Measurements from ENCODE around the gene WDR91. TPM values are rescaled to one million over a fixed set of nuclear protein-coding genes. Genes with fewer than 3 reads are reported as not detected.
A peak's percentile ranks its signal among the peaks of the same experiment; 100 is the strongest.

WDR91 gene
- total and polyA plus RNA-seq, 8 donors = 6.3 to 79.4 (median 15.5) TPM

- Histone ChIP-seq H3K9me3 (no peaks in the 10 kb centered on the region), H3K4me1 (peaks cover 10 to 32% (median 19%) of the 10 kb centered on the region in 4 donors), H3K27ac (no peak overlapping the region), H3K4me3 (no peak overlapping the region), H3K27me3 (no peaks in the 10 kb centered on the region), H3K36me3 (no peaks in the 10 kb centered on the region)
- TF ChIP-seq CTCF (IDR thresholded peaks at IDR 0.05) (no peak), POLR2A (IDR thresholded peaks at IDR 0.05) (no peak), POLR2AphosphoS5 (IDR thresholded peaks at IDR 0.05) (no peak), EP300 (IDR thresholded peaks at IDR 0.05) (no peak)
- intact Hi-C loops (cut with DNase I; ENCODE audit: low total_unique reads) = no loop called here
- no peak for DNase-seq
- 29 to 54% (median 51%) methylated on average over 4 of the region's 4 CpGs for WGBS, 5 donors
These were observed 46.5 kb upstream of the WDR91 start for GRCh38 chr7:135257790-135258189.

GRCh38 chr7:135253851-135254771 is 42.8 kb upstream of the WDR91 start:
- Histone ChIP-seq H3K4me3 (no peak overlapping the region), H3K27ac (peak overlapping the region in 4 of 5 donors; percentile 66 to 79 (median 70)), H3K27me3 (no peaks in the 10 kb centered on the region), H3K4me1 (peaks cover 10 to 24% (median 15%) of the 10 kb centered on the region in 4 donors), H3K9me3 (no peaks in the 10 kb centered on the region), H3K36me3 (no peaks in the 10 kb centered on the region)
- DNase-seq = peak; percentile 43 to 56
- TF ChIP-seq POLR2A (IDR thresholded peaks at IDR 0.05) (no peak), CTCF (IDR thresholded peaks at IDR 0.05) (no peak), EP300 (IDR thresholded peaks at IDR 0.05) (no peak), POLR2AphosphoS5 (IDR thresholded peaks at IDR 0.05) (no peak)
- WGBS, 5 donors = 29 to 51% (median 42%) methylated on average over 9 of the region's 9 CpGs
- intact Hi-C loops (cut with DNase I; ENCODE audit: low total_unique reads) = no loop called here

- DNase-seq = no peak
- no peak overlapping the region for H3K4me3 ChIP-seq
- no peak for TF ChIP-seq POLR2A (IDR thresholded peaks at IDR 0.05)
- no peak for TF ChIP-seq CTCF (IDR thresholded peaks at IDR 0.05)
- TF ChIP-seq POLR2AphosphoS5 (IDR thresholded peaks at IDR 0.05) = no peak
- TF ChIP-seq EP300 (IDR thresholded peaks at IDR 0.05) = no peak
- H3K4me1 ChIP-seq = peaks cover 10 to 24% (median 15%) of the 10 kb centered on the region in 4 donors
- H3K9me3 ChIP-seq = no peaks in the 10 kb centered on the region
- intact Hi-C loops (cut with DNase I; ENCODE audit: low total_unique reads) = no loop called here
- WGBS, 5 donors = 80 to 92% (median 85%) methylated on average over 4 of the region's 4 CpGs
- H3K27ac ChIP-seq = no peak overlapping the region
- H3K36me3 ChIP-seq = no peaks in the 10 kb centered on the region
- no peaks in the 10 kb centered on the region for H3K27me3 ChIP-seq
These were observed 40.4 kb upstream of the WDR91 start for GRCh38 chr7:135251496-135252391.

- Histone ChIP-seq H3K36me3 (no peaks in the 10 kb centered on the region), H3K9me3 (no peaks in the 10 kb centered on the region), H3K27ac (no peak overlapping the region), H3K4me3 (no peak overlapping the region), H3K4me1 (peaks cover 0 to 6% (median 2%) of the 10 kb centered on the region in 4 donors), H3K27me3 (no peaks in the 10 kb centered on the region)
- no peak for DNase-seq
- 82 to 100% (median 85%) methylated on average over 3 of the region's 3 CpGs for WGBS, 5 donors
- no peak for TF ChIP-seq POLR2AphosphoS5 (IDR thresholded peaks at IDR 0.05)
- no peak for TF ChIP-seq CTCF (IDR thresholded peaks at IDR 0.05)
- TF ChIP-seq POLR2A (IDR thresholded peaks at IDR 0.05) = no peak
- TF ChIP-seq EP300 (IDR thresholded peaks at IDR 0.05) = no peak
- intact Hi-C loops (cut with DNase I; ENCODE audit: low total_unique reads) = no loop called here
These were observed 37.2 kb upstream of the WDR91 start for GRCh38 chr7:135248546-135248945.
